ENCODE results near the gene LIPC. TPM values are rescaled to one million over a fixed set of nuclear protein-coding genes. Genes with fewer than 3 reads are reported as not detected.

LIPC gene
- total and polyA plus RNA-seq, 9 of the 15 experiments (the other 6 are each of a cell fraction or from before 2014, with no cell fraction given), result 0.07 to 0.41 (median 0.11) TPM; not detected in 2

- no peak for TF ChIP-seq BRCA1 (IDR thresholded peaks at IDR 0.05)
- TF ChIP-seq BRCA1 (CRISPR knock-in tag; IDR thresholded peaks at IDR 0.05), result no peak
- TF ChIP-seq ZBTB2 (IDR thresholded peaks at IDR 0.05), result no peak
- no peak for TF ChIP-seq ATF3 (IDR thresholded peaks at IDR 0.05)
- TF ChIP-seq ATF3 (CRISPR knock-in tag; conservative IDR thresholded peaks at IDR 0.05), result no peak
- TF ChIP-seq CTCF (IDR thresholded peaks at IDR 0.05 in 2 of 3, conservative IDR thresholded peaks at IDR 0.05 in 1 of 3; ENCODE audit: insufficient read depth in 2 of 3, low read depth in 1 of 3, low read length in 3 of 3), result no peak
- no peak for TF ChIP-seq ZNF644 (tag; IDR thresholded peaks at IDR 0.05; ENCODE audit: low read depth)
- TF ChIP-seq ZNF77 (CRISPR knock-in tag; IDR thresholded peaks at IDR 0.05), result no peak
Observed at GRCh38 chr15:58593870-58594269, 162.1 kb downstream of the LIPC start (continued).
